Retina (tissue), 1 donor: ENCODE measurements around the gene AURKAIP1.

ENCODE experiments used
- DNase-seq: peaks from one replicate; pipeline ENCODE4 v3.0.0-alpha.2; 2016

Gene AURKAIP1

DNA sequence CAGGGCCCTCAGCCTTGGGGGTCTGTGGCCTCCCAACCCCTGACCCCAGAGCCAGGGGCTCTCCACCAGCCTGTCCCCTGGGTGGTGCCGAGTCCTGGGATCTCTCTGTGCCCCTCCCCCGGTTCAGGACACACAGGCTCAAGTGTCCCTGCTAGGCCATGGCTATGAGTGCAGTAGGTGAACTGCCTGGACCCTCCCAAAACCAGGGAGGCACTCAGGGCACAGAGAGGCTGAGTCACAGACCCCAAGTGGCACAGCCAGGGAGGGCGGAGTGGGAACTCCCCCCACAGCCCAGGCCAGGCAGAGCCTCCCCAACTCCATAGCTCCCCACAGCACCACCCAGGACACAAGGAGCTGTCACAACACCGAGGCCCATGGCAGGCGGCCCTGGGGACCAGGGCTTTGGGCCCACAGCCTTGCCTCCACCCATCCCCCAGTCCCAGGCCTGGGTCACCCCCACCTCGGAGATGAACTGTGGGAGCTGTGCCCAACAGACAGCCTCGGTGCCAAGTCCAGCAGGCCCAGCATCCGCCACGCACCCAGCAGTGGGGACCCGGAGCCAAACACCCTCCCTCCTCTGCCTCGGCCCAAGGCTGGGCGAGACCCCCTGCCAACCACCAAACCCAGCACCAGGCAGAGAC, 29.0 kb downstream of the AURKAIP1 start:
- DNase-seq, result no peak

DNA sequence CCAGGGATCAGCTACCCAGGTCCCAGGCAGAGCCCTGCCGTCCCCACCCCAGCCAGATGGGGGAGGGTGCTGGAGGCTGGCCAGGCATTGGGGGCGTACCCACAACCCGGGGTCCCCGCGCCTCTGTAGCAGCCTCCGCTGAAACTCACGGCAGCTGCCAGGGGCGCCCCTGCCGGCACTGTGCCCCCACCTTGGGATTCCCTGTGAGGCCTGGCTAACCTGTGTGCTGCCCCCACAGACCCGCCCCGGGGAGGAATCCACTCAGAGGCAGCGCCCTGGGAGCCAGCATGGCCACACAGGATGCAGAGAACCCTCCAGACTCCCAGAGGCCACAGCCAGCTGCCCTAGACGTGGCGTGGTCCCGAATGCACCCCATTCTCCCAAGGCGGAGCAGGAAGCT, 29.6 kb downstream of the AURKAIP1 start:
- DNase-seq, result no peak

DNA sequence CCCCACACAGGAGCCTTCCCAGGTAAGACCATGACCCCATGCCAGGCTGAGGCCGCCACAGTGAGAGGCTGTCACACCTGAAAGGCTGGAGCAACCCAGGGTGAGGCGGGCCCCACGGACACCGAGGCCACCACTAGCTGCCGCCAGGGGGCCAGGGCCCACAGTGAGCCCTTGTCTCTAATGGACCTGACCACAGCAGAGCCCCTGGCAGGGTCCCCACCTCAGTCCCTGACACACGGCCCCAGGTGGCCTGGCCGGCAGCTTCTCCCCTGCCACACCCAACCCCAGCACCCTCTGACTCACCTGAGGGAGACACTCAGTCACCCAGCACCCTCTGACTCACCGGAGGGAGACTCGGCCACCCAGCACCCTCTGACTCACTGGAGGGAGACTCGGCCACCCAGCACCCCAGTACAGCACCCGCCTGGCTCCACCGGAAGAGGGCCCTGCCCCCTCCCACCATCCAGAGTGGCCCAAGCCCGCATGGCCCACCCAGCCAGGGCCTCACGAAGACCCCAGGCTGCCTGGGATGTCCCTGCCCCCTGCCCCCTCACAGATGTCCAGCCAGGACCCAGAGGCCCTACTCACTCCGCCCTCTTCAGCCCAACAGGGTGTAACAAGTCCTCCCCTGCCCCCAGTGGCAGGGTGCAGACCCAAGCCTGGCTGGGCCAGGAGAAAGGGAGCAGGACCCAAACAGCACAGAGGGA, 30.2 kb downstream of the AURKAIP1 start:
- DNase-seq, result no peak

DNA sequence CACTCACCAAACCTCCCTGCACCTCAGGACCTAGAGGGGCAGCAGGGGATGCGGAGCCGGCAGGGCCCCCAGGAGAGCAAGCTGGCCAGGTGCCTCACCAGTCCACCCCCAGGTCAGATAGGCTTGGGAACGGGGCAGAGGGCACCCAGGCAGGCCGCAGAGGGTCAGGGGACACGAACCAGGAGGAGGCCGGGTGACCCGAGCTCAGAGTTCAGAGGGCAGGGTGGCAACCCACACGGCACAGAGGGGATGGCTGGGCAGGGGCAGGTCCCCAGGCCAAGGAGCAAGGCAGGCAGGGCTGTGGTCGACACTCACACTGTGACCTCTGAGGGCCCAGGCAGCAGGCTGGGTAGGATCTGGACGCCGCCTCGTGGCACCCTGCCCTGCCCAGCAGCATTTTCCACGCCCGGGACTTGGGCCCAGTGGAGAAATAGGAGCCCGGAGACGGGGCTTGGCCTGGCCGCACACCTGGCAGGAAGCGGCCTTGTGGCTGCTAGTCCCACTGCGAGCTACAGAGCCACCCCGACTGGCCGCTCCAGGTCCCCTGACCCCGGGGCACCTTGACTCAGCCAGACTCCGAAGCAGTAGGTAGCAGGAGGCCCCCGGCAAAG, 31.1 kb downstream of the AURKAIP1 start:
- no peak for DNase-seq

DNA sequence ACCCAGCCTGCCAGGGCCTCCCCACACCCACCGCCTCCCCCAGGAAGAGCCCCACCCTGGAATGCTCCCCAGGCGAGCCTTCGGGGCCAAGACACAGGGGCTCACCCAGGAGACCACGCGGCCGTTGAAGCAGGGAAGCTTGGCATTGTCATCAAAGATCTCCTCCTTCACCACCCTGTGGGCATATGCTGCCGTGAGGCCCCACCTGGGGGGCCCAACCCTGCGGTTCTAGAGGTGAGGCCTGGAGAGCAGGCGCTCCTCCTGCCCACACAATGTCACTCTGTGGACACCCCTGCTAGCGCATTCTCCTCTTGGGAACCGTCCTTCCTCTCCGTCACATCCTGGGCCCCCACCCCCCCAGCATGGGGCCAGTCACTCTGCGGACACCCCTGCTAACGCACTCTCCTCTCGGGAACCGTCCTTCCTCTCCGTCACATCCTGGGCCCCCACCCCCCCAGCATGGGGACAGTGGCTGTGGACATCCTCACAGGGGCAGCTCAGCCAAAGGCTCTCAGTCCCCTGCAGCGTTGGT, 32.4 kb downstream of the AURKAIP1 start:
- no peak for DNase-seq

DNA sequence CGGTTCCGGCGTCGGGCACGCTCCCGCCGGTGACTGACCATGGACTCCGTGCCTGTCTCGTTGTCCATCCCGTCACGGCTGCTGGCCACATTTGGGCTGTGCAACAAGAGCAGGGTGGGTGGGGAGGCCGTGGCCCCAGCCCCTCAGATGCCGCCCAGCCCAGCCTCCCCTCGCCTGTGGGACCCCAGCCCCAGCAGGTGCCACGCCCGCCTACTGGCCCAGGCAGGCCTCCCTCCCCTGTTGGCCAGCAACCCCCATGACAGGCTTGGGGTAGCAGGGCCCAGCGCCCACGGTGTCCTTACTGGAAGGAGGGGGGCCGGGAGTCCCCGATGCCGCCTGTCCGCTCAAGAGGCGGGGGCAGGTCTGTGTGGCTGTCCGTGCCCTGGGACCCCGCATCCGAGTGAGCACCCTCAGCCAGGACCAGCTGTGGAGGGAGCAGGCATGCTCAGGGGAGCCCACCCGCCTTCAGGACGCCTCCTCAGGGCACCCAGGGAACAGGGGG, 32.9 kb downstream of the AURKAIP1 start:
- DNase-seq, result no peak

DNA sequence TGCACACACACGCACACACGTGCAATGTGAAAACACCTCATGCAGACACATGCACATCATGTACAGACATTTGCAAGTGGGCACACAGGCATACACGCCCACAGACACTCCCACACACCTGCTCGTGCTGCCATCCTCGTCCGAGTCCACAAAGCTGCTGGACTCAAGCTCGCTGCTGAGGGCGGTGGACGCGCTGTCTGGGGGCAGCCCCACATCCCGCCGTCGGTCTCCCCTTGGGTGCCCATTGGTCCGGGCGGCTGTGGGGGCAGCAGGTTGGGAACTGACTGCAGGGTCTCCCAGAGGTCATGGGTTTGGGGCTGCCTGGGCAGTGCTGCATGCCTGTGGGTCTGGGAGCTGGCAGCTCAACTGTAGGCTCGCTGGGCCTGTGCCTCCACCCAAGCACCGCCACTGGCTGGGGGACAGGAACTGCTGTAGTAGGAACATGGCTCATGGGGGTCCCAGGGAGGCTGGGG, 33.4 kb downstream of the AURKAIP1 start:
- DNase-seq, result no peak

DNA sequence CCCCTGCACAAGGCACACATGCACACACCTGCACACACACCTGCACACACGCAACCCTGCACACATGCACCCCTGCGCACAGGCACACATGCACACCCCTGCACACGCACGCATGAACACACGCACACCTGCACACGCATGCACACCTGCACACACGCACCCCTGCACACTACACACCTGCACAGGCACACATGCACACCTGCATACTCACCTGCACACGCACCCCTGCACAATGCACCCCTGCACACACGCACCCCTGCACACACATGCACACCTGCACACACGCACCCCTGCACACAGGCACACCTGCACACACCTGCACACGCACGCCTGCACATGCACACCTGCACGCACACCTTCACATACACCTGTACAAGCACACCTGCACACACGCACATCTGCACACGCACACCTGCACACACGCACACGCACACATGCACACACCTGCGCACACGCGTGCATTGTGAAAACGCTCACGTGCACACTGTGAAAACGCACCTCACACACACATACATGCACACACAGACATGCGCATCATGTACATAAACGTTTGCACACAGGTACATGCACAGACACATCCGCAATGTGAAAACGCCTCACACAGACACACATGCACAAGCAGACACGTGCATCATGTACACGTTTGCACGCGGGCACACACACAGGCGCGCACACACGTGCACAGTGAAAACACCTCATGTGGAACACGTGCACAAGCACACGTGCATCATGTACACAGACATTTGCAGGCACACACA, 34.0 kb downstream of the AURKAIP1 start:
- no peak for DNase-seq

DNA sequence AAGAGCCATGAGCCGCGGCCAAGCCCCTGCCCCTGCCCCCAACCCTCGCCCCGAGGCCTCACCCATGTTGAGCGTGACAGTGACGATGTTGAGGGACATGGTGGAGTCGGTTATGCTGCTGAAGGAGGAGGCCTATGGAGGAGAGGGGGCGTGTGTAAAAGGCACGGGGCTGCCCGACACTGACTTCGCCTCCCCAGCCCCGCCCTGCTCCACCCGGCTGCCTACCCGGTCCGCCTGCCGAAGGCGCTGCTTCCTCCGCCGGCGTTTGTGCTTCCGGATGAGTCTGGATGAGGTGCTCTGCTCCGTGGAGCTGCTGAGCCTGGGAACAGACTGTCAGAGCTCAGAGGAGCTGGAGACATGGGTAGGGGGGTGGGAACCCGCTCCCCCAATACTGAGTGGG, 34.8 kb downstream of the AURKAIP1 start:
- DNase-seq, result no peak

DNA sequence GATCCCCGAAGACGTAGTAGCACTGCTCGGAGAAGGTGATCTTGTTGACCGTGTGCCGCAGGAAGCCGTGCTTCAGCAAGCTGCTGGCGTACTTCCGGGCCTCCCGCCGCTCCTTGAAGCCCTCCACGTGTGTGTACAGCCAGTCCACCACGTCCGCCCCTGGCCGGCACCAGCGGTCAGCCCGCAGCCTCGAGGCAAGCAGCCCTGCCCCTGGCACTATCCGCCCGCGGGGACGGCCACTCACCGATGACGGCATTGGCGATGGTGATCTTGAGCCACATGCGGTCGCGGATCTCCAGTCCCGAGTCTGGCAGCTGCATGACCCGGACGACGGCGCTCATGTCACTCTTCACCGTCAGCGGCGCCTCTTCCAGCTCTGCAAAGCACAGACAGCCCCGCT, 36.7 kb downstream of the AURKAIP1 start:
- no peak for DNase-seq

DNA sequence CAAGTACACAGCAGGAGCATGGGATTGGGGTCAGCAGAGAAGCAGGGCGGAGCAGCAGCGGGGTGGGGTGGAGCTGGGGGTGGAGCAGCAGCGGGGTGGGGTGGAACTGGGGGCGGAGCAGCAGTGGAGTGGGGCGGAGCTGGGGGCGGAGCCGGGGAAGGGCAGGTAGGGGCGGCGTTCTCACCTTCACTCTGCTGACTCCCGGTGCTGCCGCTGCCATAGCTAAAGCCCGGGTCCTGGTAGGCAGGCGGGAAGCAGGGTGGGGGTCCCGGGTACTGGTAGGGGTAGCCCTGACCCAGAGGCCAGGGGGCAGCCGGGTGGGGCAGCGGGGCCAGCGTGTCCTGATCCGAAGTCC, 37.2 kb downstream of the AURKAIP1 start:
- no peak for DNase-seq

DNA sequence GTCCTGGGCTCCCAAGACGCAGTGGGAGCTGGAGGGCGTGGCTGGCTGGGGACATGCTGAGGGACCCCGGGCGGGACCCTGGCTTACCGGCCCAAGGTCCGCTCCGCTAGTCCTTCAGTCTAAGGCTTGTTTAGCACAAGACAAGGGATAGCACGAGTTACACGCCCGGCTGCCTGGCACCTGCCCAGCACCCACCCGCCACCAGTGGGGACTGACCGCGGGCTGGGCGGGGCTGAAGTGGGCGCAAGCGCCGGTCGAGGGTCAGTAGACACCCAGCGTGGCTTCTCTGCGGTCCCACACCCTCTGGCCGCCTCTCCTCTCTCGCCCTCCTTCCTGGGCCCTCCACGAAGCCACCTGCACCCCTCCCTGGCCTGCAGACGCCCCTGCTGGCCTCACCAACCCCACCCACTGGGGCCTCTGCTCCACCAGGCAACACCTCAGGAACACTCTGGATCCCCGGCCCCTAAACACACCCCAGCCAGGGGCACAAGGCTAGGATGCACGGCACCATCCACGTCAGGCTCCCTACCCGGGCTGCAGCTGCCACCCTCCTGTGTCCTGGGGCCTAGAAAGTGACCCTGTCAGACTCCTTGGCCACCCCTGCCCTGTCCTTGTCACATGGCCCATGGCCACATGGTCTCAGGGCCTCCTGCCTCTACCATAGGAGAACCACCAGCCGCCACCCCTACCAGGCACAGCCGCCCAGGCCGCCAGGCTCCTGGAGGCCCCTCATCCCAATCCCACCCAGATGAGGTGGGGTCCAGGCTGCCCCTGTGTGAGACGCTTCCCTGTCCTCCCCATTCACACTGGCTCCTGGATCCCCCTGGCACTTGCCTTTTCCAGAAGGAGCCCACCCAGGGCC, 37.8 kb downstream of the AURKAIP1 start:
- DNase-seq, result no peak

DNA sequence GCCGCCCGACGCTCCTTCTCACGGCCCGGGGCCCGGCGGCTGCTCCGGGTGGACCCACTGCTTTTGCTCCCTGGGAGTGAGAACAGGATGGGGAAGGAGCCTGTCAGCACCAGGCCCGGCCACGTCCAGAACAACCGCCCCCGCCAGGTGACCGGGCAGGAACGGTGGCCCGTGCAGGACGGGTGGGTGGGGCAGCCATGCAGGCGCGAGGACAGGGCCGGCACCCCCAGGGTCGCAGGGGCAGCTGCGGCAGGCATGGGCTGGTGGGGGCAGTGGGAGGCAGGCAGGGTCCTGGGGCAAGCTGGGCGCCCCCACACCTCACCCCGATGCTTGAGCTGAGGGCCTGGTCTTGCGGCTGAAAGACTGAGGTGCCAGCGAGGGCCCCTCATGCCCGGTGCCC, 38.6 kb downstream of the AURKAIP1 start:
- DNase-seq, result no peak

DNA sequence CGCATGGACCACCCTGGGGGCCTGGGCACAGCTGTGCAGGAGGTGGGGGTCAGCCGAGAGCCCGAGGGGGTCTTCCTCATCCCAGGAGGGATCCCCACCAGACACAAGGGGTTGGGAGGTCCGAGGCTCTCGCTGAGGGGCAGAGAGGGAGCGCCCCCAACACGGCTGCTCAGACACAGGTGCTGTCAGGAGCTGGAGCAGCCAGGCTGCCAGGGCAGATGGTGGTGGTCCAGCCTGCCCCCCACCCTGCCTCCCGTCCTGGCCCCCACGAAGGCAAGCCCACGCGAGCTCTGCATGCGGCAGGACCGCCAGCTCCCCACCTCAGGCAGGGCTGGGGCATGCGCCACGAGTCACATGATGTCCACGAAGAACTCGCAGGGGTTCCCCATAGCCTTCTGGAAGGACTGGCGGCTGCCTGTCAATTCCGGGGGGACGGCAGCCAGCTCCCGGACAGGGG, 39.2 kb downstream of the AURKAIP1 start:
- DNase-seq, result no peak

DNA sequence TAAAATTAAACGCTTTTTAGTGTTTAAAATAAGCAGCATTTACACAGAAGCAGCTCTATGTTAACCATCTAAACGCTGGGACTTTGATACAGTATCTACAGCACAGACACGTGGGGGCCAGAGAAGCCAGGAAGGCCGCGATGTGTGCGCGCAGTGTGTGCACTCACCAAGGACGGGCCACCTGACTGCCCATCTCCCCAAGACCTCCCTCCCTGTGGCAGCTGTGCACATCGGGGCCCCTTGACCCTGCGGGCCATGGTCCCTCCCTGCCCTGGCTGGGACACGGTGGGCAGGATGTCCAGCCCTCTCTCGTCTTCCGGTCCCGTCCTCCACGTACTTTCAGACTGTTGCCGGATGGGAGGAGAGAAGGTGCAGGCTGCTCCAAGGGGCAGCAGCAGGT, 39.7 kb downstream of the AURKAIP1 start:
- no peak for DNase-seq

DNA sequence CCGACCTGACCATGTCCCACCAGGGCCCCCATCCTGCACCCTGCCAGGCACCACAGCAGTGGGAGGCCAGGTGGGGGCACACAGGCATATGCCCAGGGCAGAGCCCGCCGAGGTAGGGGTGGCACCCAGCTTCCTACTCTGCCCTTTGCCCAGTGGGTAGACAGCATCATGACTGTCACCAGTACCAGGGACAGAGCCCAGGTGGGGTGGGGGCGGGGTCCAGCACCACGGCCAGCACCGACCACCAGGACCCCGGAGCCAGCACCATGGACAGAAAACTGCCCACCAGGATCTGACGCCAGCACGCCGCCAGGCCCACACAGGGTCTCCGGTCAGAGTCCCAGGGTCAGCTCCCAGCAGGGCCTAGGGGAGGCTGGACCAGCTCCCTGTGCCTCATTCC, 40.2 kb downstream of the AURKAIP1 start:
- no peak for DNase-seq

DNA sequence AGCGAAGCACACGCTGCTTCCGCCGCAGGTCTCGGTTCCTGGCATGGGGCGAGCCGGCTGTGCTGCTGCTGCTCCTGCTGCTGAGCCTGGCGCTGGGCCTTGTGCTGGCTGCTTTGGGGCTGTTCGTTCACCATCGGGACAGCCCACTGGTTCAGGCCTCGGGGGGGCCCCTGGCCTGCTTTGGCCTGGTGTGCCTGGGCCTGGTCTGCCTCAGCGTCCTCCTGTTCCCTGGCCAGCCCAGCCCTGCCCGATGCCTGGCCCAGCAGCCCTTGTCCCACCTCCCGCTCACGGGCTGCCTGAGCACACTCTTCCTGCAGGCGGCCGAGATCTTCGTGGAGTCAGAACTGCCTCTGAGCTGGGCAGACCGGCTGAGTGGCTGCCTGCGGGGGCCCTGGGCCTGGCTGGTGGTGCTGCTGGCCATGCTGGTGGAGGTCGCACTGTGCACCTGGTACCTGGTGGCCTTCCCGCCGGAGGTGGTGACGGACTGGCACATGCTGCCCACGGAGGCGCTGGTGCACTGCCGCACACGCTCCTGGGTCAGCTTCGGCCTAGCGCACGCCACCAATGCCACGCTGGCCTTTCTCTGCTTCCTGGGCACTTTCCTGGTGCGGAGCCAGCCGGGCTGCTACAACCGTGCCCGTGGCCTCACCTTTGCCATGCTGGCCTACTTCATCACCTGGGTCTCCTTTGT, 41.3 kb downstream of the AURKAIP1 start:
- DNase-seq, result no peak

DNA sequence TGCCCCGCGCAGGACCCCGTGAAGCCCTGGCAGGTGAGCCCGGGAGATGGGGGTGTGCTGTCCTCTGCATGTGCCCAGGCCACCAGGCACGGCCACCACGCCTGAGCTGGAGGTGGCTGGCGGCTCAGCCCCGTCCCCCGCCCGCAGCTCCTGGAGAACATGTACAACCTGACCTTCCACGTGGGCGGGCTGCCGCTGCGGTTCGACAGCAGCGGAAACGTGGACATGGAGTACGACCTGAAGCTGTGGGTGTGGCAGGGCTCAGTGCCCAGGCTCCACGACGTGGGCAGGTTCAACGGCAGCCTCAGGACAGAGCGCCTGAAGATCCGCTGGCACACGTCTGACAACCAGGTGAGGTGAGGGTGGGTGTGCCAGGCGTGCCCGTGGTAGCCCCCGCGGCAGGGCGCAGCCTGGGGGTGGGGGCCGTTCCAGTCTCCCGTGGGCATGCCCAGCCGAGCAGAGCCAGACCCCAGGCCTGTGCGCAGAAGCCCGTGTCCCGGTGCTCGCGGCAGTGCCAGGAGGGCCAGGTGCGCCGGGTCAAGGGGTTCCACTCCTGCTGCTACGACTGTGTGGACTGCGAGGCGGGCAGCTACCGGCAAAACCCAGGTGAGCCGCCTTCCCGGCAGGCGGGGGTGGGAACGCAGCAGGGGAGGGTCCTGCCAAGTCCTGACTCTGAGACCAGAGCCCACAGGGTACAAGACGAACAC, 42.1 kb downstream of the AURKAIP1 start:
- DNase-seq, result no peak

DNA sequence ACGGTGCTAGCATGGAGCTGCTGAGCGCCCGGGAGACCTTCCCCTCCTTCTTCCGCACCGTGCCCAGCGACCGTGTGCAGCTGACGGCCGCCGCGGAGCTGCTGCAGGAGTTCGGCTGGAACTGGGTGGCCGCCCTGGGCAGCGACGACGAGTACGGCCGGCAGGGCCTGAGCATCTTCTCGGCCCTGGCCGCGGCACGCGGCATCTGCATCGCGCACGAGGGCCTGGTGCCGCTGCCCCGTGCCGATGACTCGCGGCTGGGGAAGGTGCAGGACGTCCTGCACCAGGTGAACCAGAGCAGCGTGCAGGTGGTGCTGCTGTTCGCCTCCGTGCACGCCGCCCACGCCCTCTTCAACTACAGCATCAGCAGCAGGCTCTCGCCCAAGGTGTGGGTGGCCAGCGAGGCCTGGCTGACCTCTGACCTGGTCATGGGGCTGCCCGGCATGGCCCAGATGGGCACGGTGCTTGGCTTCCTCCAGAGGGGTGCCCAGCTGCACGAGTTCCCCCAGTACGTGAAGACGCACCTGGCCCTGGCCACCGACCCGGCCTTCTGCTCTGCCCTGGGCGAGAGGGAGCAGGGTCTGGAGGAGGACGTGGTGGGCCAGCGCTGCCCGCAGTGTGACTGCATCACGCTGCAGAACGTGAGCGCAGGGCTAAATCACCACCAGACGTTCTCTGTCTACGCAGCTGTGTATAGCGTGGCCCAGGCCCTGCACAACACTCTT, 42.8 kb downstream of the AURKAIP1 start:
- no peak for DNase-seq
